ENCODE results near the gene CPD. TPM values are rescaled to one million over a fixed set of nuclear protein-coding genes. Genes with fewer than 3 reads are reported as not detected.
A peak's percentile ranks its signal among the peaks of the same experiment; 100 is the strongest.

CPD gene
- total RNA-seq, 1 donor from 2014 or later = 97.9 TPM

- TF ChIP-seq CTCF (IDR thresholded peaks at IDR 0.05; ENCODE audit: insufficient read depth, low read length, poor library complexity, severe bottlenecking) = no peak
- DNase-seq (ENCODE audit: low read depth) = no peak
- Histone ChIP-seq H3K36me3 (ENCODE audit: control insufficient read depth, insufficient read depth, low read length) (no peaks in the 10 kb centered on the region), H3K4me3 (ENCODE audit: low read depth, low read length) (no peak overlapping the region), H3K27me3 (ENCODE audit: control insufficient read depth, insufficient read depth, low read length) (no peaks in the 10 kb centered on the region)
Observed at GRCh38 chr17:30472238-30472890, 93.6 kb downstream of the CPD start.

- TF ChIP-seq CTCF (IDR thresholded peaks at IDR 0.05; ENCODE audit: insufficient read depth, low read length, poor library complexity, severe bottlenecking) = no peak
- no peak for DNase-seq (ENCODE audit: low read depth)
- no peaks in the 10 kb centered on the region for H3K27me3 ChIP-seq (ENCODE audit: control insufficient read depth, insufficient read depth, low read length)
- H3K4me3 ChIP-seq (ENCODE audit: low read depth, low read length) = no peak overlapping the region
- no peaks in the 10 kb centered on the region for H3K36me3 ChIP-seq (ENCODE audit: control insufficient read depth, insufficient read depth, low read length)
Observed at GRCh38 chr17:30475206-30475605, 96.5 kb downstream of the CPD start.

- H3K27me3 ChIP-seq (ENCODE audit: control insufficient read depth, insufficient read depth, low read length) = no peaks in the 10 kb centered on the region
- H3K36me3 ChIP-seq (ENCODE audit: control insufficient read depth, insufficient read depth, low read length) = no peaks in the 10 kb centered on the region
- no peak for DNase-seq (ENCODE audit: low read depth)
- no peak for TF ChIP-seq CTCF (IDR thresholded peaks at IDR 0.05; ENCODE audit: insufficient read depth, low read length, poor library complexity, severe bottlenecking)
- peak overlapping the region; percentile 90 for H3K4me3 ChIP-seq (ENCODE audit: low read depth, low read length)
Observed at GRCh38 chr17:30476726-30477082, 98.0 kb downstream of the CPD start.

GRCh38 chr17:30477083-30477773, 98.5 kb downstream of the CPD start, which contains the start of gene GOSR1:
TSS of gene GOSR1 (plus strand) at chr17:30477408. CDS start at chr17:30477434, 26 bp downstream.
- Histone ChIP-seq H3K36me3 (ENCODE audit: control insufficient read depth, insufficient read depth, low read length) (no peaks in the 10 kb centered on the region), H3K27me3 (ENCODE audit: control insufficient read depth, insufficient read depth, low read length) (no peaks in the 10 kb centered on the region), H3K4me3 (ENCODE audit: low read depth, low read length) (peak within 1 kb of the TSS; percentile 90)
- peak; percentile 71 for TF ChIP-seq CTCF (IDR thresholded peaks at IDR 0.05; ENCODE audit: insufficient read depth, low read length, poor library complexity, severe bottlenecking)
- DNase-seq (ENCODE audit: low read depth) = peak; percentile 77

- no peak for DNase-seq (ENCODE audit: low read depth)
- TF ChIP-seq CTCF (IDR thresholded peaks at IDR 0.05; ENCODE audit: insufficient read depth, low read length, poor library complexity, severe bottlenecking) = no peak
- peak overlapping the region; percentile 90 for H3K4me3 ChIP-seq (ENCODE audit: low read depth, low read length)
- no peaks in the 10 kb centered on the region for H3K36me3 ChIP-seq (ENCODE audit: control insufficient read depth, insufficient read depth, low read length)
- H3K27me3 ChIP-seq (ENCODE audit: control insufficient read depth, insufficient read depth, low read length) = no peaks in the 10 kb centered on the region
Observed at GRCh38 chr17:30477774-30478115, 99.0 kb downstream of the CPD start.

All from kidney epithelial cell (primary cell).